Heart left ventricle (tissue), 16 donors: ENCODE results near the gene PGAP2. TPM values are rescaled to one million over a fixed set of nuclear protein-coding genes. Genes with fewer than 3 reads are reported as not detected.
"Not testable (repeated sequence)": the region's sequence is repeated elsewhere in the genome, so short reads cannot be mapped to it uniquely, and the experiment has no call there.

ENCODE experiments used
- ATAC-seq, 4 donors: fragments of 200-7000 bp; cut with Tn5 transposase; one replicate each; pipeline ENCODE4 v1.9.1; 2020 to 2022; ENCODE audit warnings: moderate library complexity in 4 of 4, mild to moderate bottlenecking in 3 of 4, moderate number of reproducible peaks in 1 of 4
- DNase-seq, 5 donors: peaks; one replicate each; pipeline ENCODE4 v3.0.0-alpha.2; 2020
- H3K27ac ChIP-seq, 12 donors: fragments of 200-600 bp; sonication (generic) in 4 of 12; one replicate each; pipeline versions ENCODE4 v1.5.0 to v1.8.0; 2016 to 2022; ENCODE audit warnings: mild to moderate bottlenecking in 2 of 12
- H3K27me3 ChIP-seq, 9 donors: fragments of 200-600 bp; sonication (generic) in 2 of 9; one replicate each; pipeline versions ENCODE4 v1.5.1 to v1.8.0; 2016 to 2022; ENCODE audit warnings: mild to moderate bottlenecking in 3 of 9
- H3K36me3 ChIP-seq, 9 donors: fragments of 200-600 bp; sonication (generic) in 2 of 9; one replicate each; pipeline versions ENCODE4 v1.5.0 to v1.8.0; 2018 to 2022; ENCODE audit warnings: mild to moderate bottlenecking in 2 of 9
- H3K4me1 ChIP-seq, 12 donors: fragments of 200-600 bp; sonication (generic) in 4 of 12; one replicate each; pipeline versions ENCODE4 v1.5.0 to v1.8.0; 2016 to 2022; ENCODE audit warnings: mild to moderate bottlenecking in 3 of 12
- H3K4me3 ChIP-seq, 12 donors: fragments of 200-600 bp; sonication (generic) in 4 of 12; one replicate each; pipeline versions ENCODE4 v1.5.0 to v1.8.0; 2017 to 2022; ENCODE audit warnings: mild to moderate bottlenecking in 9 of 12, moderate library complexity in 4 of 12
- H3K9me3 ChIP-seq, 12 donors: fragments of 200-600 bp; sonication (generic) in 4 of 12; one replicate each; pipeline versions ENCODE4 v1.5.0 to v1.8.0; 2016 to 2022; ENCODE audit warnings: mild to moderate bottlenecking in 1 of 12
- POLR2A ChIP-seq, 2 donors: fragments of 450-650 bp; IDR thresholded peaks; one replicate each; pipeline ENCODE4 v1.6.1; 2017; ENCODE audit warnings: antibody characterized with exemption in 2 of 2, mild to moderate bottlenecking in 2 of 2, moderate library complexity in 2 of 2
- WGBS, 4 donors: extraction: QIAGEN DNeasy Blood & Tissue Kit in 2 of 4; methylation state at CpG; one replicate each; pipeline versions ENCODE4 v1.1.5 to v1.1.7; 2013 to 2018; 5-methylcytosine and 5-hydroxymethylcytosine counted together
- intact Hi-C, 10 donors: fragments of 100-400 bp; cut with DNase I; formaldehyde crosslinking; loops; one replicate each; pipeline versions ENCODE4 v1.11.1 to v1.14.2; 2022
- polyA plus RNA-seq, 2 donors: library from polyadenylated mRNA; stranded (reverse); fragments of 200-250 nt; gene quantifications; one replicate each; pipeline ENCODE4 v1.2.3, GENCODE V29; 2013
- total RNA-seq, 9 donors: library from RNA; depleted of rRNA in 2 of 9; stranded (reverse); fragments of >200 nt in 2 of 9; fragmentation: NEBNext Ultra II Directional in 3 of 9; extraction: Animal tissue kit (Norgen Biotek cat#: 25700) in 3 of 9; gene quantifications; one replicate each; pipeline versions ENCODE4 v1.1.0 to v1.2.4, GENCODE V29; 2016 to 2023
- TF ChIP-seq, protein P1 (sequence below), 12 donors: fragments of 200-600 bp; sonication (generic) in 4 of 12; IDR thresholded peaks; one replicate each; pipeline versions ENCODE4 v1.5.0 to v1.8.0; 2018 to 2022; ENCODE audit warnings: antibody characterized with exemption in 12 of 12, mild to moderate bottlenecking in 5 of 12
- donor health status: ischemic (EF 13 %, LVEDD 7.1; RV severe dilation, severe dysfunction).
- donor health status: healthy with polysubstance abuse.
- donor health status: DM: no; HTN: yes; CAD: no.
- donor health status: DM: no; HTN: no; CAD: no.
- donor health status: ischemic (EF 25% LVEDD 6.9; RV normal size, moderate dysfunction).
- donor health status: ischemic (EF 25% LVEDD 5.7; RV mildly dilated, moderate dysfunction).
- donor health status: healthy.
- donor health status: DM: yes; HTN: yes; CAD: no.
- donor health status: ischemic (EF 35%, LVEDD 5.7; RV mildly dilated, moderate dysfunction).
- donor health status: nonischemic (EF 11% LVEDD 7.7; RV severe dilation, severe dysfunction).
- donor health status: DM: yes; HTN: yes; CAD: no.
- donor health status: PGD.
- donor health status: ischemic (EF 29% LVEDD 5.4; RV normal size, mild dysfunction).
- donor health status: nonischemic (EF 23%, LVEDD 6.1; RV moderate dilation, normal function).

The PGAP2 gene
- total and polyA plus RNA-seq, 11 donors: 12.9 to 31.7 (median 21.1) TPM

DNA sequence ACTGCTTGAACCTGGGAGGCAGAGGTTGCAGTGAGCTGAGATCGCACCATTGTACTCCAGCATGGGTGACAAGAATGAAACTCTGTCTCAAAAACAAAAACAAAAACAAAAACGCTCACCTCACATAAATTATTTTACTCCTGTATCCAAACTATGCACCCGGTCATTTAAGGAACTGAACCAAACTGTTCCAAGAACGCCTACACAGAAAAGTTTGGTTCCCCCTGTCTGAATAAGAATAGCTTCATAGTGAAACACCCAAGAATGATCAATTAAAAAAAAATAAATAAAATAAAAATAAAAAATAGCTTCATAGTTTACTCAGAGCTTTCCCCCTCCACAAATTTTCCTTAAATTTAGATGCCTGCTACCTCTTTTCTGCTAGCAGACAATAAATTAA lies 24.7 kb upstream of the PGAP2 start:
- DNase-seq (no peak), ATAC-seq (no peak)
- H3K4me1 ChIP-seq: peaks cover 0 to 76% (median 17%) of the 10 kb centered on the region in 12 donors
- peaks cover 0 to 41% (median 23%) of the 10 kb centered on the region in 9 donors for H3K36me3 ChIP-seq
- H3K9me3 ChIP-seq: no peaks in the 10 kb centered on the region
- intact Hi-C loops: no loop called here
- 81 to 91% (median 88%) methylated on average over 4 of the region's 4 CpGs for WGBS, 4 donors
- no peak for TF ChIP-seq POLR2A (IDR thresholded peaks at IDR 0.05)
- TF ChIP-seq, protein P1, sequence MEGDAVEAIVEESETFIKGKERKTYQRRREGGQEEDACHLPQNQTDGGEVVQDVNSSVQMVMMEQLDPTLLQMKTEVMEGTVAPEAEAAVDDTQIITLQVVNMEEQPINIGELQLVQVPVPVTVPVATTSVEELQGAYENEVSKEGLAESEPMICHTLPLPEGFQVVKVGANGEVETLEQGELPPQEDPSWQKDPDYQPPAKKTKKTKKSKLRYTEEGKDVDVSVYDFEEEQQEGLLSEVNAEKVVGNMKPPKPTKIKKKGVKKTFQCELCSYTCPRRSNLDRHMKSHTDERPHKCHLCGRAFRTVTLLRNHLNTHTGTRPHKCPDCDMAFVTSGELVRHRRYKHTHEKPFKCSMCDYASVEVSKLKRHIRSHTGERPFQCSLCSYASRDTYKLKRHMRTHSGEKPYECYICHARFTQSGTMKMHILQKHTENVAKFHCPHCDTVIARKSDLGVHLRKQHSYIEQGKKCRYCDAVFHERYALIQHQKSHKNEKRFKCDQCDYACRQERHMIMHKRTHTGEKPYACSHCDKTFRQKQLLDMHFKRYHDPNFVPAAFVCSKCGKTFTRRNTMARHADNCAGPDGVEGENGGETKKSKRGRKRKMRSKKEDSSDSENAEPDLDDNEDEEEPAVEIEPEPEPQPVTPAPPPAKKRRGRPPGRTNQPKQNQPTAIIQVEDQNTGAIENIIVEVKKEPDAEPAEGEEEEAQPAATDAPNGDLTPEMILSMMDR (IDR thresholded peaks at IDR 0.05): no peak
- H3K27ac ChIP-seq: no peak overlapping the region
- no peak overlapping the region for H3K4me3 ChIP-seq
- no peaks in the 10 kb centered on the region for H3K27me3 ChIP-seq

DNA sequence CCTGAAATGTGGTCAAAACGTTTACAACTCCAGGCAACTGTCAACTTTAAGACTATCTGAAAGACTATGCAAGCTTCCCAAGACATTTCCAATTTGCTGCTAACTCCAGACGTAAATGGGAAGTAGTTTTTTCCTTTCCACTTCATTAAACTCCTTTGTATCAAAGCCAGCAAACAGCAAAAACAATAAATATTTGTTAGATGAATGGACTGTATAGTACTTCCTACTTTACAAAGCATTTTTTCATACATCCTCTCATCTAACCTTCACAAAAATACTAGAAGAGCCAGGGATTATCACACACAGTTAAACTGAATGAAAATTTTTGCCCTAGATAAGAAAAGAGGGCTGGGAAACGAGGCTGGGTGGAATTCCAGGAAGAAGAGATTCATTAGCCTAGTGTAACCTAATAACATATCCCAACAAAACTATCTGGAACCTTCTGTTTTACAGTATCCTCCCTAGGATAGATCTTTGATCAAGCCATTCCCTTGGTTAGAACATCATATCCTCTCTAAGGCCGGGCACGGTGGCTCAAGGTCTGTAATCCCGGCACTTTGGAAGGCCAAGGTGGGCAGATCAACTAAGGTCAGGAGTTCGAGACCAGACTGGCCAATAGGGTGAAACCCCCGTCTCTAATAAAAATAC lies 21.5 kb upstream of the PGAP2 start:
- ATAC-seq (peak in 1 of 4 donors; percentile 50), DNase-seq (no peak)
- Histone ChIP-seq H3K9me3 (no peaks in the 10 kb centered on the region), H3K4me1 (peaks cover 0 to 86% (median 23%) of the 10 kb centered on the region in 12 donors), H3K27ac (peak overlapping the region in 3 of 12 donors; percentile 3 to 40 (median 19)), H3K36me3 (peaks cover 0 to 31% (median 9%) of the 10 kb centered on the region in 9 donors), H3K27me3 (no peaks in the 10 kb centered on the region), H3K4me3 (no peak overlapping the region)
- intact Hi-C loops: no loop called here
- TF ChIP-seq POLR2A (IDR thresholded peaks at IDR 0.05): no peak
- TF ChIP-seq, protein P1 (IDR thresholded peaks at IDR 0.05): no peak
- WGBS, 4 donors: 54 to 66% (median 62%) methylated on average over 8 of the region's 8 CpGs

GRCh38 chr11:3794387-3794786 lies 14.0 kb upstream of the PGAP2 start:
- 94 to 98% (median 96%) methylated on average over 10 of the region's 10 CpGs for WGBS, 4 donors
- not testable (repeated sequence) for H3K27me3 ChIP-seq, ATAC-seq, H3K4me3 ChIP-seq, H3K9me3 ChIP-seq, H3K27ac ChIP-seq, DNase-seq
- H3K4me1 ChIP-seq: peaks cover 7 to 45% (median 25%) of the 10 kb centered on the region in 12 donors
- peaks cover 0 to 52% (median 32%) of the 10 kb centered on the region in 9 donors for H3K36me3 ChIP-seq
- intact Hi-C loops: loop anchor here in 1 of 10 donors (5.0 kb wide), 1 partner anchor 48 kb away; the partner anchor contains the start of gene RHOG

DNA sequence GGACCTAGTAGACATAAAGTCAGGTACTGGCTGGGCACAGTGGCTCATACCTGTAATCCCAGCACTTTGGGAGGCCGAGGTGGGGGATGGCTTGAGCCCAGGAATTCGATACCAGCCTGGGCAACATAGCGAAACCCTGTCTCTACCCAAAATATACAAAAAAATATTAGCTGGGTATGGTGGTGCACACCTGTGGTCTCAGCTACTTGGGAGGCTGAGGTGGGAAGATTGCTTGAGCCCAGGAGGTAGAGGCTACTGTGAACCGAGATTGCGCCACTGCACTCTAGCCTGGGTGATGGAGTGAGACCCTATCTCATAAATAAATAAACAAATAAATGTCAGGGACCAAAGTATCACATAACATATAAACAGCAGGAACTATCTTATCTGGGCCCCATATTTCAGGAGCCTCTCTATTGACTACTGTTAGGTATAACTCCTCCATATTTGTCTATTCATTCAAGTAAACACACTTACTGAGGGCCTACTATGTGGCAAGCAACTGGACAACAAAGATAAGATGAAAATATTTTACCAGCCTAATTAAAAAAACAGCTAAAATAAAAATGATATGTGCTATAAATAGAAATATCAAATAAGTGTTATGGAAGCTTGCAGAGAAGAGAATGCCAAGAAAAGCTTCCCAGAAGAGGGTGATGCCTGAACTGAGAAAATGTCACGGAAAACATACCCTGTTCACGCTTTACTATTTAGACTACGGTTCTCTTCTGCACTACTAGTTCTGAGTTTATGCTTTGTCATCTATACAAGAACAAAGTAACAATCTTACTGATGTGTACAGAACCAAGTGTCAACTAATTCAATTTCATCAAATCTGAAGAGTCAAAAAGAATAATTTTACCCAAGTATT lies 13.0 kb upstream of the PGAP2 start:
- H3K27ac ChIP-seq: peak overlapping the region in 9 of 12 donors; percentile 5 to 99 (median 94)
- TF ChIP-seq, protein P1 (IDR thresholded peaks at IDR 0.05): no peak
- TF ChIP-seq POLR2A (IDR thresholded peaks at IDR 0.05): no peak
- peaks cover 7 to 36% (median 22%) of the 10 kb centered on the region in 12 donors for H3K4me1 ChIP-seq
- H3K36me3 ChIP-seq: peaks cover 0 to 46% (median 32%) of the 10 kb centered on the region in 9 donors
- ATAC-seq (no peak), DNase-seq (no peak)
- peak overlapping the region in 10 of 12 donors; percentile 69 to 100 (median 88) for H3K4me3 ChIP-seq
- intact Hi-C loops: loop anchor here in 3 of 10 donors (2.0 to 5.0 kb wide), 2 partner anchors 45 to 47 kb away; partner anchors contain the start of gene RHOG (in 3 of the 3)
- 72 to 81% (median 74%) methylated on average over 8 of the region's 8 CpGs for WGBS, 4 donors
- H3K27me3 ChIP-seq: no peaks in the 10 kb centered on the region
- H3K9me3 ChIP-seq: no peaks in the 10 kb centered on the region
